Measurements from ENCODE around the gene GARIN5A. TPM values are rescaled to one million over a fixed set of nuclear protein-coding genes. Genes with fewer than 3 reads are reported as not detected.

The GARIN5A gene
- total and polyA plus RNA-seq, 2 of the 8 experiments (the other 6 are each of a cell fraction or from before 2014, with no cell fraction given) = 9.1 to 18.5 TPM

- Histone ChIP-seq H3K9me3 (ENCODE audit: insufficient read depth in 2 of 2, low read depth in 1 of 2, low read length in 1 of 2) (no peaks in the 10 kb centered on the region), H2AFZ (ENCODE audit: low read length) (no peak overlapping the region), H3K36me3 (ENCODE audit: control insufficient read depth in 2 of 4, insufficient read depth in 4 of 4, low read length in 3 of 4) (no peaks in the 10 kb centered on the region), H3K4me2 (ENCODE audit: insufficient read depth in 1 of 2, low read depth in 2 of 2, low read length in 2 of 2) (no peak overlapping the region), H2AK5ac (ENCODE audit: low read depth, low read length) (no peak overlapping the region), H3K4ac (replicated peaks; ENCODE audit: insufficient read length, low read depth, low read length) (no peak overlapping the region), H3K27ac (ENCODE audit: low read depth, low read length) (no peak overlapping the region), H2BK12ac (ENCODE audit: low read depth, low read length) (no peak overlapping the region), H4K91ac (replicated peaks; ENCODE audit: insufficient read length, low read length) (no peak overlapping the region), H3K79me1 (ENCODE audit: low read depth, low read length) (no peaks in the 10 kb centered on the region), H4K8ac (ENCODE audit: extremely low read depth, insufficient read depth, low read length) (no peak overlapping the region), H3K79me2 (ENCODE audit: control insufficient read depth in 1 of 2, insufficient read depth in 2 of 2, low read length in 2 of 2) (no peaks in the 10 kb centered on the region), H2BK20ac (ENCODE audit: low read length) (no peak overlapping the region), H3K4me3 (ENCODE audit: extremely low read depth in 1 of 4, insufficient read depth in 2 of 4, low read depth in 3 of 4, low read length in 4 of 4) (no peak overlapping the region), H3K27me3 (replicated peaks in 1 of 4; ENCODE audit: control insufficient read depth in 3 of 4, extremely low read depth in 1 of 4, insufficient read depth in 3 of 4, low read length in 3 of 4) (no peaks in the 10 kb centered on the region; a peak in 2 of 7 replicates), H3K56ac (replicated peaks; ENCODE audit: insufficient read length, low read depth, low read length) (no peak overlapping the region), H4K20me1 (replicated peaks in 1 of 2; ENCODE audit: control insufficient read depth in 1 of 2, insufficient read depth in 2 of 2, low read length in 2 of 2) (peaks cover 0 to 3% of the 10 kb centered on the region in 2 experiments), H2BK120ac (replicated peaks; ENCODE audit: low read depth, low read length) (no peak overlapping the region), H2BK15ac (ENCODE audit: low read length) (no peak overlapping the region), H3K4me1 (replicated peaks in 1 of 4; ENCODE audit: control insufficient read depth in 3 of 4, insufficient read depth in 4 of 4, low read length in 3 of 4) (peaks cover 0 to 3% (median under 1%) of the 10 kb centered on the region in 4 experiments; a peak in 2 of 7 replicates), H3K14ac (ENCODE audit: insufficient read length) (no peak overlapping the region), H3K23me2 (ENCODE audit: low read depth, low read length) (peaks cover 7% of the 10 kb centered on the region; the same call in 1 of the 2 replicates), H3K18ac (ENCODE audit: extremely low read depth, low read length) (no peak overlapping the region), H3K9ac (replicated peaks in 1 of 4; ENCODE audit: extremely low read depth in 1 of 4, low read depth in 3 of 4, low read length in 3 of 4) (no peak overlapping the region), H3K23ac (ENCODE audit: insufficient read length) (no peak overlapping the region), H4K5ac (ENCODE audit: insufficient read length, low read depth, low read length) (no peak overlapping the region), H2BK5ac (ENCODE audit: low read depth, low read length) (no peak overlapping the region)
- FAIRE-seq (no peak), DNase-seq (ENCODE audit: low read depth in 1 of 2, low spot score in 2 of 2) (no peak)
- WGBS, 2 experiments (ENCODE audit: extremely low coverage in 1 of 2, insufficient coverage in 1 of 2, insufficient read length in 1 of 2, insufficient replicate concordance in 2 of 2, low coverage in 1 of 2, low lambda C conversion rate in 2 of 2, missing lambda C conversion rate in 1 of 2) = 83 to 100% methylated on average over 1 to 2 of the region's 2 CpGs
- ChIA-PET CTCF (ENCODE audit: partially characterized antibody) (no interaction called here), POLR2A (ENCODE audit: partially characterized antibody) (interaction anchor here (1.1 kb wide), 1 partner anchor 10 kb away, joined by 4 read pairs; no protein-coding TSS in a partner anchor)
- TF ChIP-seq SP4 (IDR thresholded peaks at IDR 0.05; ENCODE audit: low read length) (no peak), JUND (IDR thresholded peaks at IDR 0.05; ENCODE audit: low read length) (no peak), ATF3 (IDR thresholded peaks at IDR 0.05; ENCODE audit: insufficient read depth, low read depth, low read length) (no peak), BRCA1 (IDR thresholded peaks at IDR 0.05; ENCODE audit: low read depth, low read length) (no peak), KDM4A (IDR thresholded peaks at IDR 0.05; ENCODE audit: low read depth, low read length, severe bottlenecking) (no peak), ZNF274 (IDR thresholded peaks at IDR 0.05; ENCODE audit: borderline replicate concordance, extremely low read depth, low read length) (no peak), BCL11A (IDR thresholded peaks at IDR 0.05; ENCODE audit: low read depth in 2 of 2, low read length in 2 of 2) (no peak), BACH1 (IDR thresholded peaks at IDR 0.05; ENCODE audit: low read length) (no peak), E2F6 (IDR thresholded peaks at IDR 0.05) (no peak), RAD21 (IDR thresholded peaks at IDR 0.05 in 1 of 2, conservative IDR thresholded peaks at IDR 0.05 in 1 of 2; ENCODE audit: low read depth in 2 of 2, low read length in 2 of 2) (no peak)
Measured at GRCh38 chr19:50455992-50456391, 20.7 kb downstream of the GARIN5A start.
